ENCODE data around the gene TMEM44.

- TF ChIP-seq CTCF (IDR thresholded peaks at IDR 0.05) (no peak), ZFX (IDR thresholded peaks at IDR 0.05; ENCODE audit: borderline replicate concordance) (no peak)
Observed at GRCh38 chr3:194547042-194547441, 86.2 kb downstream of the TMEM44 start.

Data from 22Rv1 (cell line).